ENCODE measurements around the gene RASD1. TPM values are rescaled to one million over a fixed set of nuclear protein-coding genes. Genes with fewer than 3 reads are reported as not detected.

The RASD1 gene
- total RNA-seq, 1 experiment from 2014 or later, result 5.7 TPM

DNA sequence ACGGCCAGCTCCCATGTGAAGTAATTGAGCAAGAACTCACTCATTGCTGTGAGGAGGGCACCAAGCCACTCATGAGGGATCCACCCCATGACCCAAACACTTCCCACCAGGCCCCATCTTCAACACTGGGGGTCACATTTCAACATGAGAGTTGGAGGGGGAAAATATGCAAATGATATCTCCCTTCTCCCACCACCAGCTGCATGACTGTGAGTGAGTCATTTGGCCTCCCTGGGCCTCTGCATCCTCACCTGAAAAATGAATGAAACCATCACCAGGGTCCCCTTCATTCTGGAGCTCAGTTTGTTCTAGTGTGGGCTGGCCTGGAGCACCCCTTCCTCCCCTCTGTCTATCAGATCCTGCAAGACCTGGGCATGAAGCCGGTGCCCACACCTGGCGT, 26.2 kb downstream of the RASD1 start:
- Histone ChIP-seq H3K9ac (ENCODE audit: extremely low read depth, insufficient read length, low read length) (no peak overlapping the region), H3K27me3 (ENCODE audit: insufficient read depth, low read length) (no peaks in the 10 kb centered on the region), H2AFZ (ENCODE audit: low read length) (no peak overlapping the region), H2BK15ac (ENCODE audit: low read depth, low read length) (no peak overlapping the region), H4K8ac (replicated peaks; ENCODE audit: insufficient read length, low read depth, low read length) (no peak overlapping the region), H3K56ac (ENCODE audit: insufficient read length, low read depth, low read length) (no peak overlapping the region), H3K4ac (ENCODE audit: low read depth, low read length) (no peak overlapping the region), H2BK12ac (ENCODE audit: insufficient read length, low read depth, low read length) (no peak overlapping the region), H3K4me1 (ENCODE audit: insufficient read depth, low read length) (no peaks in the 10 kb centered on the region), H4K5ac (ENCODE audit: insufficient read length, low read depth, low read length) (no peak overlapping the region), H3K23ac (ENCODE audit: insufficient read length, low read depth, low read length) (no peak overlapping the region), H3K9me3 (ENCODE audit: control insufficient read depth, low read depth, low read length) (no peaks in the 10 kb centered on the region), H3K14ac (ENCODE audit: insufficient read depth, low read length) (no peak overlapping the region), H2AK5ac (ENCODE audit: insufficient read length, low read length) (no peak overlapping the region), H2BK20ac (ENCODE audit: low read depth, low read length, poor library complexity, severe bottlenecking) (no peak overlapping the region), H2BK5ac (ENCODE audit: insufficient read length, low read length) (no peak overlapping the region), H3K23me2 (ENCODE audit: insufficient read length, low read depth, low read length, poor library complexity, severe bottlenecking) (no peaks in the 10 kb centered on the region), H3K27ac (ENCODE audit: insufficient read length, low read depth, low read length) (no peak overlapping the region), H3T11ph (ENCODE audit: low read length) (no peak overlapping the region), H3K4me2 (ENCODE audit: insufficient read depth, insufficient read length, low read length) (no peak overlapping the region), H3K79me1 (ENCODE audit: insufficient read depth, low read depth, low read length, poor library complexity, severe bottlenecking) (no peaks in the 10 kb centered on the region), H4K91ac (ENCODE audit: insufficient read length, low read depth, low read length) (no peak overlapping the region), H2BK120ac (ENCODE audit: low read depth, low read length, poor library complexity, severe bottlenecking) (no peak overlapping the region), H4K20me1 (ENCODE audit: control insufficient read depth, insufficient read depth, insufficient read length) (no peaks in the 10 kb centered on the region), H3K18ac (ENCODE audit: insufficient read length, low read depth, low read length) (no peak overlapping the region), H3K79me2 (ENCODE audit: insufficient read depth, low read length) (no peaks in the 10 kb centered on the region)
- H3K27me3 Mint-ChIP-seq (ENCODE audit: low read depth), result peaks cover 49% of the 10 kb centered on the region
- TF ChIP-seq, protein P1, sequence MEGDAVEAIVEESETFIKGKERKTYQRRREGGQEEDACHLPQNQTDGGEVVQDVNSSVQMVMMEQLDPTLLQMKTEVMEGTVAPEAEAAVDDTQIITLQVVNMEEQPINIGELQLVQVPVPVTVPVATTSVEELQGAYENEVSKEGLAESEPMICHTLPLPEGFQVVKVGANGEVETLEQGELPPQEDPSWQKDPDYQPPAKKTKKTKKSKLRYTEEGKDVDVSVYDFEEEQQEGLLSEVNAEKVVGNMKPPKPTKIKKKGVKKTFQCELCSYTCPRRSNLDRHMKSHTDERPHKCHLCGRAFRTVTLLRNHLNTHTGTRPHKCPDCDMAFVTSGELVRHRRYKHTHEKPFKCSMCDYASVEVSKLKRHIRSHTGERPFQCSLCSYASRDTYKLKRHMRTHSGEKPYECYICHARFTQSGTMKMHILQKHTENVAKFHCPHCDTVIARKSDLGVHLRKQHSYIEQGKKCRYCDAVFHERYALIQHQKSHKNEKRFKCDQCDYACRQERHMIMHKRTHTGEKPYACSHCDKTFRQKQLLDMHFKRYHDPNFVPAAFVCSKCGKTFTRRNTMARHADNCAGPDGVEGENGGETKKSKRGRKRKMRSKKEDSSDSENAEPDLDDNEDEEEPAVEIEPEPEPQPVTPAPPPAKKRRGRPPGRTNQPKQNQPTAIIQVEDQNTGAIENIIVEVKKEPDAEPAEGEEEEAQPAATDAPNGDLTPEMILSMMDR (conservative IDR thresholded peaks at IDR 0.05), result no peak
- peak overlapping the region in 1 of 3 experiments; percentile 59; a peak in 1 of 7 replicates for H3K27ac Mint-ChIP-seq
- no peak overlapping the region for H3K4me3 Mint-ChIP-seq
- no peak for DNase-seq
- H3K36me3 Mint-ChIP-seq (ENCODE audit: insufficient read depth in 1 of 3, low read depth in 3 of 3), result no peaks in the 10 kb centered on the region
- H3K9me3 Mint-ChIP-seq, result no peaks in the 10 kb centered on the region
- no CpG with 5 or more reads among the region's 3 CpGs for WGBS (ENCODE audit: extremely low coverage, insufficient read length, low lambda C conversion rate)
- H3K4me1 Mint-ChIP-seq, result peaks cover 0 to 3% of the 10 kb centered on the region in 2 experiments; a peak in 3 of 4 replicates
